Dermis microvascular lymphatic vessel endothelial cell (primary cell): ENCODE measurements around the gene PTPRG. TPM values are rescaled to one million over a fixed set of nuclear protein-coding genes. Genes with fewer than 3 reads are reported as not detected.
A peak's percentile ranks its signal among the peaks of the same experiment; 100 is the strongest.

ENCODE experiments used
- DNase-seq, 2 donors: peaks; one replicate each; pipeline versions ENCODE4 v3.0.0 to v3.0.0-alpha.2; 2010; ENCODE audit warnings: low read depth in 2 of 2
- total RNA-seq: library from RNA; depleted of rRNA; stranded (reverse); fragments of >200 nt; gene quantifications from 2 replicates; pipeline ENCODE4 v1.2.1, GENCODE V29; 2014

Gene PTPRG
- total RNA-seq, 1 donor from 2014 or later = 8.6 TPM

DNA sequence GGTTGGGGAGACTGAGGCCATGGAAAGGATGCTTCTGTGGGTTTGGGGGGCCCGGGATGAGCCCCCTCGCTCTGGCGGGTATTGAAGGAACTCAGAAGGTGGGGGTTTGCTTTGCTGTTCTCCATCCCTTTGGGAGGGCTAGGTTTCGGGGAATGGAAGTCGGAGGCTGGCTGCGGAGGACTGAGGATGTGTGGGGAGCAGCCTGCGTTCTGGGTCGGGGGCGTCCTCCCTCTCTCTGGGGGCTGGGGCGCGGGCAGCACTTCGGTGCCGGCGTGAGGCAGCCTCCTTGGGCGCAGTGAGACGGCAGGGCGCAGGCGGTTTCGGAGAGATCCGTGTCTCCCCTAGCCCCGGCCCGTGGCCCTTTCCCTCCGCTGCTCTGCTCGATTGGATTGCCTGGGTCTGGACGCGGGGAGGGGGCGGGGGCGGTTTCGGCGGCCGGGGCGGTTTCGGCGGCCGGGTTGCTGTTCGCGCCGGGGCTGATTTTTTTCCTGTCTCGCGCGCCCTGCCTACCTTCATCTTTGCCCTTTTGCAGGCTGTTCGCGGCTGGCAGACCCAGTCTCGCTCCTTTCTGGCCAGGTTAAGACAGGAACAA, 1.4 kb downstream of the PTPRG start:
- peak in 1 of 2 donors; percentile 40 for DNase-seq

DNA sequence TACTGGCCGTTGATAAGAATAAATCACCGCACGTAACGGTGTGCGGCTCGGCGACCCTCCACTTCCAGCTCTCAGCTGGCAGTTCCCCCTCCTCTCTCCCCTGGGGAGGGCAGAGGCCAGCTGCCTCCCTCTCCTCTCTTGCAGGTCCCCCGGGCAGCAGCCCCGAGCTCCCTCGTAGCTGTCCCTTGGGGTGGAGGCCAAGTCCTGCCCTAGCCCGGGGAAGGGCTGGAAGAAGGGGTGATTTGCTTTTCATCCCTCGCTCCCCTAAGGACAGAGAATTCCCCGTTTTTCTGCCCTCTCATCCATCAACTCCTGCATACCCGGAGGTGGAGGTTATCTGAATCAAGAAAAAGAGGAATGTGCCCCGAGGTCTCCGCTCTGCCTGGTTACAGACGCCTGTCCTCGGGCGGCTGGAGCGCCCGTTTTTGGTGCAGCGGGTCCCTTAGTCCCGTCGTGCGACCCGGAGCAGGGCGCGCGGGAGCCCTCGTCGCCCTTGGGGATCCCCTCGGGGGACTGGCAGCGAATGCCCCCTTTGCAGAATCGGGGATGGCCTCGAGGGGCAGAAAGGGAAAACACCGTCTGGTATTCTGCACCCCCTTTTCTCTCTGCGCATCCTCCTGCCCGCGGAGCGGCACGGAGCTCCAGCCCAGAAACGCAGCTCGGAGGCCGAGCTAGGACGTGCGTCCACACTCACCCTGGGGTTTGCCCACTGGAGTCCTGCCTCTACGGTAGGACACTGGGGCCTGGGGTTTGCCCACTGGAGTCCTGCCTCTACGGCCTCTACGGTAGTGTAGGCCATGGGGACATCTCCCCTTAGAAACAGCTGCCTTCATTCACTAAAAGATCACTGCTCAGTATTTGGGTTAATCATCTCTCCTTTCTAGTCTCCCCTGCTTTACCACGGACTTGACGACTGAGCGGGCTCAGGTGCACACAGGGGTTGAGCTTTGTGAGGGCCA, 2.2 kb downstream of the PTPRG start:
- peak in 1 of 2 donors; percentile 8 for DNase-seq

DNA sequence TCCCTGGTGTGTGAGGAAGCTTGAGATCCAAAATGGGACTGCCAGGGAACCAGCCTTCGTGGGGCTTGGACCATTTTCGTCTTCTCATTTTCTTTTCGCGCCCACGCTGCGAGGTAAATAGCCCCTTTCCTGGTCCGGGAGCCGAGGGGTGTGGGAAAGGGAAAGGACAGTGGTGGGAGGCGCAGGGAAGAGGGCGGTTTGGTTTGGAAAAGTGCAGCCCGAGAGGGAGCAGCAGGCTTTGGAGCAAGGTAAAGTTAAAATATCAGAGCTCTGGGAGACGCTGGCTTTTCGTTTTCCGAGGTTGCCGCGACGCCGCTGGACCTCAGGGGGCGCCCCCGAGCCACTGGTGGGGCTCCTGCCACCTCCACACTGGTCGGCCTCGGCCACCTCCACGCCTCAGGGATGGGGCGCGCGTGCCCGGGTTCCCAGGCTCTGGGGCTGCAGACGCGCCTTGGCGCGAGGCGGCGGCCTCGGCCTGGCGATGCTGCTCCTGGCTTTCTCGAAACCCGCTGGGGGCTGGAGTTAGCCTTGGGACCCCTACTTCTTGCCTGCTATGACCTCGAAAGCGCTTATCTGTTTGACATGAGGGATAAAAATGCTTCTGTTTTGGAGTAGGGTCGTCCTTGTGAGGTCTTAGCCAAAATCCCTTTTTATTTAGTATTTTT, 3.2 kb downstream of the PTPRG start:
- peak in 1 of 2 donors; percentile 76 for DNase-seq

DNA sequence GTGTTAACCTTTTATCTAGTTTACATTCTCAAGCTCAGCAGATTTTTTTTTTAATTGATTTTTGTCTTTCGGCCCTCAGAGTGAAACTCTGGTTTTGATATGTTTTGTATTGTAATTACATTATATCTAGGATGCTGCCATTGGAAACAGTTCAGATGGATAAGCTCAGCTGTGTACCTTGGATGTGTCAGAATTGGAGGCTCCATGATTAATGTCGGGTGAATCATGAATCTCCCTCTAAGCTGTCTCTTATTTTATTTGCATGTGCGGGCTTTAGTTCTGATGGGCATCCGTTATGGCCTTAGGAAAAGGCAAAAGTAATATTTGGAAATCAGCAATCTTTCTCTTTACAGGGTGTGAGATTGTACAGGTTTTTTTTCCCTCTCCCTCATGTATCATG, 4.2 kb downstream of the PTPRG start:
- no peak for DNase-seq

DNA sequence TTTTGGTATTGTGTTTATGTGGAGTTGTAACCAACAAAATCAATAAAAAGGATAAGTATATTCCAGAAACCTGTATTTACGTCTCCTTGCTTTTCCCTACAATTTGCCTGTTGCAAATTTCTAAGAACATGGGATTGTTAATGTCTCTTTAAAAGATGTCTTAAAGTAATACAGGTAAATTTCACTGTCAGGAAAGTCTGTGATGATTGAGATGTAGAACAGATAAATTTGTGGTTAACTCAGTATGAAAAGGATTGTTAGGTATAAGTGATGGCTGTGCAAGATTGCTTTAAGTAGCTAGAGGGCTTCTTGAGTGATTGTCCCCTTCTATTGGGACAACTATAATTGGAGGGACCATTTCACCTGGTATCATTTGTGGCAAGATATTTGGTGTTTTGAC, 6.8 kb downstream of the PTPRG start:
- DNase-seq = no peak

DNA sequence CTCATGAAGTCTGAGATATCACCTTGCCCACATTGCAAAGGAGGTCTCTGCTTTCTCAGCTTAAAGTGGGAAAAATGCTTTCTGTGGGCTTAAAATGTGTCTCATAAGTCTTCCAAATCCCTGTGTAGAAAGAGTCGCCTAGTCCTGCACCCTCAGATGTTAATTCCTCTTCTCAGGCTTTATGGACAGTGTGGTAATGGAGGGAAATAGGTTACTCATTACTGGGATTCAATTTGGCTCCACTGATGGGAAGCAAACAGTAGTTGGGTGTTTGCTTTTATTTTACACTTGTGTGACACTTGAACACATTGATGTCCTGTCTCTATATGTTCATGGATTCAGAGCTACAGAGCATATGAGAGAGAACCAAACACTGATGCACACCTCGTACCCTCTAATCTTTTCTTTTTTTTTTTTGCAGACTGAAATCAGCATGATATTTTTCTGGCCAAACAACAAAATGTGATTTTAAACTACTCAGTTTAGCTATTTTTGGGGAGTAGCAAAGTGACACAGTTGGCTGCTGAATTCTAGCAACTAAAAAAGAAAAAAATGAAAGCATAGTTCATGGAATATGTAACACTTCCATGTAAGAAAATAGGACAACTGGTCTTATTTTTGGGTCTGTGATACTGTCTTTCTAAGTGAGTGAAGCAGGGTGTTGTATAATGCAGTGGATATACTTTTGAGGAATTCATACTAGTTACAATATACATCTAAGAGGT, 8.6 kb downstream of the PTPRG start:
- DNase-seq = no peak

DNA sequence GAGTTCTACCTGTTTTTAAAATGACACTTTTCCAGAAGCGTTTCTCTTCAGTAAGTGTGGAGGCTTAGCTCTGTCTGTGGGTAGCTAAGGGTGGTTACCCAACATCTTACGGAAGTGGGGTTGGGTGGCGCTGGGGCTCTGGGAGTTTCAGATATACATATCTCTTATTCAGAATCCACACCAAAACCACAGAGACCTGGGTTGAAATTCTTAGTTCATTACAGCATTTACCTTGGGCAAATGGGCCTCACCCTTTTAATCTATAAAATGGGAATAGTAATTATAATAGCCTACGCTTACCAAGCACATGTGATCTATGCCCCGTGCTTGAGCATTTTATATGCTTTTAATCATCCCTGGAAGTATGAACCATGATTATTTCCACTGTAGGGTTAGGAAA, 9.4 kb downstream of the PTPRG start:
- DNase-seq = no peak

DNA sequence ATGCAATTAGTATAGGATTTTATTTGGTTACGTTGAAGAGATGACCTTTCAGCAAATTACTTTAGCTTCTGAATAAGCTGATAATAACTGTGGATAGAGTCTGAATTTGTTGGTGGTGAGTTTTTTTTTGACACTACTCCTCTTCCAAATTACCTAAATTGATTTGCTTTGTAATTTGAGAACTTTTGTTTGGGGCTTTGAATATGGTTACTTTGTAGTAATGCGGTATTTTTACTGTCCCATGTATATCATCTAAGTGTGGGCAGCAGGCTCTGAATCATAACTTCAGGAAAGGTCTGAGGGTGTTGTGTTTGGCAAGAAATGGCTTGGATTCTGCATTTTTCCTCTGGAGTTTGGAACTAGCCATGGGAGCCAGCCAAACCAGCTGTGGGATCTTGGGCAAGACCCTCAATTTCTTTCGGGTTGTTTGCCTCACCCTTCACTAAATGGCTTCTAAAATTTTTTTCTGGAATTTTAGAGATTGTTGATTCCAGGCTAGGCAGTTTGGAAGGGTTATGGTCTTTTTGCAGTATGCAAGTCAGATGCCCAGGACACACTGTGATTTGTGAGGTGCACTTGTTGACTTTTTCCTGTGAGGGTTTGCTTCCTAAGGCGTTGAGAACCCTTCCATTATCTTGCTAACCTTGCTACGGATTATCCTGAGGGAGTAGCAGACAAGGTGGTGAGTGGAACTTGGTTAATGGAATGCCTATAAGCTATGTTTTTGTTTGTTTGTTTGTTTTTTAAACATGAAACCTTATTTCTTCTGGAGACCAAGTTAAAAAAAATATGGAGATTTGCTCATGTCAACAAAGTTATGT, 10.4 kb downstream of the PTPRG start:
- DNase-seq = peak in 1 of 2 donors; percentile 60

DNA sequence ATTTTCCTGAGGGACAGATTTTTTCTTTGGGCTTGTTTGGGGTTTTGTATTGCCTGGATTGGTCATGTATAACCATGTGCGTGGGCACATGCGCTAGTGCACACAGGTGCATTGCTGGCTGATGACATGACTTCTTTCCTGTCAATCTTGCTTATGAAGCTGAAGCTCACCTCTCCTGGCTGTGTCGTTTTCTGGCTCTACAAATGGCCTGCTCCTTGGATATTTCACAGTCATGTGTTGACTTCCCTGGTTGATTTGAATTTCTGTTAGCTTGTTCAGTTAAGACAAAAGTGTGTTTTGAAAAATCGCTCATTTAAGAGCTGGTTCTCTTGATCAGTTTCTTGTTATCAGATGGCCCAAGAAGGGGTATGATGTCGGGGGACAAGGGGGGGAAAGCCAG, 11.5 kb downstream of the PTPRG start:
- DNase-seq = no peak

DNA sequence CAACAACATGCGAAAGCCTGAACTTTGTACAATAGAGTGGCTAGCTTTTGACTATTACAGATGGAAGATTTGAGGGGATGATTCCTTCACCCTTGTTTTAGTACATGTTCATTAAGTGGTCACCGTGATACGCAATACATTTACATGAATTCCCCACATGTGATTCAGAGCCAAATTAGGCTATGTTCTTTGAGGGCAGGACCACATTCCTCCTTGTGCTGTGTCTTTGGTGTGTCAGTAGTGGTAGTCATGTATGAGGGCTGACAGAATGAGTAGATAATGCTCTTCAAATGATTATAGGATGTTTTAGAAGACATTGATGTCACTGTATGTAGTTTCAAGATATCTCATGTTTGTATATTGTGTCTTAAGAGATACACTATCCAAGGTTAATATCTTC, 12.1 kb downstream of the PTPRG start:
- DNase-seq = no peak

DNA sequence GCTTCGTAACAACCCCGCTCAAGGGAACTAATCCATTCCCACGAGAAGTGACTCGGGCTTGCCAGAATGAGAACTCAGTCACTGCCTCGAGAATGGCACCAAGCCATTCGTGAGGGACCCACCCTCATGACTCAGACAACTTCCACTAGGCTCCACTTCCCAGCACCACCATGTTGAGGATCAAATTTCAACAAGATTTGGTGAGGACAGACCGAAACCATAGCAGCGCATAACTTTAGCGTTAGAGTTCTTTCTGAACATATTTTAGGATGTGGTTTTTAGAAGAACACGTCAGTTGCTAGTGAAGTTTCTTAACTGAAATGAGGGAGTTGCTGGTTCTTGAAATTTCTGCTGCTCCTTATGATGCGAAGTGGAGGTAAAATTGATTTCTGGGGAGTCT, 13.5 kb downstream of the PTPRG start:
- peak in 1 of 2 donors; percentile 12 for DNase-seq

DNA sequence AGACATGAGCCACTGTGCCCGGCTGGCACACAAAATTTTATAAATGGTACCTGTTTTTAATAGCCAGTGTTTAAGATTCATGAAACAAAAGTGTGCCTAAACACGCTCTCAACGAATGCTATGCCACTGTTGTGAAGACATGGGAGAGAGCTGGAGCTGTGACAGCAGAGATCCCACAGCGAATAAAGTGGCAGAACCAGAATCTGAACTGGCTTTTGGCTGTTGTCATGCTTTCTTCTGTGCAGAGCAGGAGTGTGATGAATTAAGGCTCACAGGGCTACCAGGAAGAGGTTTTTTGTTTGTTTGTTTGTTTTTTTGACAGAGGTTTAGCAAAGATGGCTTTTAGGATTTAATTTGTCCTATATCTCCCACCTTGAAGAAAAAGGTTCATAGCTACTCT, 14.5 kb downstream of the PTPRG start:
- DNase-seq = no peak

DNA sequence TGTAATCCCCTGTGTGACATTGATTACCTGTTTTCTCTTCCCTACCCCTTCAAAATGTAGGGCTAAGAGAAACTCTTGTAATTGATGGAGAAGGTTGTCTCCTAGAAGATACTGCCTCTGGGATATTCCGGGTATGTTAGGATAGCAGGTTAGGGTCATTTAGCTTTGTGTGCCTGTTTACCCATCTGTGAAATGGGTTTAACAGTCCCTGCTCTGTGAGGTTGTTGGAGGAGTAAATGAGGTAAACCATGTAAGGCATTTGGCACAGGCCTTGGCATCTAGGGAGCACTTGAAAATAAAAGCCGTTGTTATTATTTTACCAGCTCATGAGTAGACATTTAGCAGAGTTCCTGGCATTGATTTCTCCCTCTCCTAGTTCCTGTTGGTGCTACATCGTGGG, 16.4 kb downstream of the PTPRG start:
- DNase-seq = no peak

DNA sequence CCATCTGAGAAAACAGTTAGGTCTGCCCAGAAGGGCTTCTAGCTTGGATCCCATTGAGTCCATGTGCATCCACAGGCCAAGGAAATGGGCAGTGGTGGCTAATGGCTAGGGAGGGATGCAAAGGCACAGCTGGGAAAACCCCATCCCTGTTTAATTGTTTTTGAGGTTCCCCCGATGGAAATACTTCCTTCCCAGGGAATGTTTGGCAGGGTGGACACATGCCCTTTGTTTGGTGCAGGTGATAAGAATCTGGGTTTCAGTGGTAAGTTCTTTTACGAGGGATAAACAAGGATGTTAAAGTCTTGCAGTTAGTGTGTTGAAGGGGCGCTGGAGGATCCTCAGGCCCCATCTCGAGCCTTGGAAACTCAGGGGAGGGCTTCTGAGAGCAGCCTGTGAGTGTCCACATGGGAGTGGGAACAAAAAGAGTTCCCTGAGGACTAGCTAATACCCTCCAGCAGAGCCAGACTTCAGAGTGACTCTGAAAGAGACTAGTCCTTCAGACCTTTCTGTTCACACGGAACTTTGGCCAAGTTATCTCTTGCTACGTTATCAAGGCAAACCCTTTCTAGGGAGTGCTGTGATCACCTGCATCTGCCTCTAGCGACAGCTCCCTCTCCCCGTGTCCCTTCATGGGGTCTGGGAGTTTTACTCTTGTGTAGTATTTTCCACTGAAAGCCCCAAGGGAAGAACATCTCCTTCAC, 17.4 kb downstream of the PTPRG start:
- DNase-seq = peak in 1 of 2 donors; percentile 21

DNA sequence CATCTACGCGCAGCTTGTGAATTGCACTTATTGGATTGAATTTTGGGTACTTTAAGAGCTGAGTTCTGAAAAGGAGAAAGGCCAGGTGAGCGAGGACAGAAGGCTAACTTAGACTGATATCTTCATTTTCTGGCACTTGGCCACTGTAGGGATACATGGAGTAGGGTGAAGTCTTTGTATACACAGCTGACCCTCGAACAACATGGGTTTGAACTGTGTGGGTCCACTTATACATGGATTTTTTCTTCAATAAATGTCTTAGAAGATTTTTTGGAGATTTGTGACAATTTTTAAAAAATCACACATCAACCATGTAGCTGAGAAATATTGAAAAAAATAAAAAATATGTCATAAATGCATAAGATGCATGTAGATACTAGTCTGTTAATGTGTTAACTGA, 18.3 kb downstream of the PTPRG start:
- no peak for DNase-seq

DNA sequence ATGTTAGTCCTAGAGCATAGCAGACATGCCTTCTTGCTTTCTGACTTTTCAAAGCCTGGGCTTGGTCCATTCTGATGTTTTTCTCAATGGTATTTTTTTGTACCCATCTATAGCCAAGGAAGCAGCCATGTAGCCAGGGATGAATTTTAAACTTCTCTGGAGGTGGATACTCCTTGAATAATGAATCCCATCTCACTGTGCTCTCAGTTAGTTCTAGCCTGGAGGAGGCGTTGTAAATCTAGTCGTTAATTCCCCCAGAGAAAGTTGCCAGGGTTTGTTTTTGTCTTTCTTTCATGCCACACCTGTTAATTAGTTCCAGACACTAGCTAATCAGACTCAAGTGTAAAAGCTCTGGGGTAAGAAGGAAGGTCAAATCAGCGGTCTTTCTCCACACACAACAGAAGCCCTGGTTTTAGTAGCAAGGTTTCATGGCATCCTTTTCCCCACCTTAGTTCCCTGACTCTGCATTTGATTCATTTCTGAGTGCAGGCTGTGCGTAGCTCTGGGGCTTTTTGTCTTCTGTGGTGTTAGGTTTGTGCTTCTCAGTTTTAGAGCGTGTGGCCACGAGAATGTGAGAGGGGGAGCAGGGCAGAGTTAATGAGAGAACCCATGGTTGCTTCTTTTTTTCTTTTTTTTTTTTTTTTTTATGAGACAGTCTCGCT, 19.7 kb downstream of the PTPRG start:
- DNase-seq = no peak

DNA sequence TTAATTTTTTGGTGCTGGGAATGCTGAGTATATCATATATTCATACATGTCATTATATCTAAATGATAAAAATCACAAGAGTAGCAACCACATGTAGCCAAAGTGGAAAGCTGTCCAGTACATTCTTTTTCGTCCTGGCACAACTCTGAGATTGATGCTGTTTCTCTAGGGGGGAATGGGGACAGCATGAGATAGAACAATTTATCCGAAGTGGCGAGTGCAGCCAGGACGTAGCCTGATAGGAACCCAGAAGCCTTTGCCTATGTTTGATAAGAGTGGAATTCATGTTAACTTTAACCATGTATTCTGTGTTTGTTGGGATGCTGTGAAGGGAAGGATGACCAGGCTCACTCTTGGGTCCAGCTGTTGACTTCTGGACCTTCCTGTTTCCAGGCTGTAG, 20.9 kb downstream of the PTPRG start:
- no peak for DNase-seq

DNA sequence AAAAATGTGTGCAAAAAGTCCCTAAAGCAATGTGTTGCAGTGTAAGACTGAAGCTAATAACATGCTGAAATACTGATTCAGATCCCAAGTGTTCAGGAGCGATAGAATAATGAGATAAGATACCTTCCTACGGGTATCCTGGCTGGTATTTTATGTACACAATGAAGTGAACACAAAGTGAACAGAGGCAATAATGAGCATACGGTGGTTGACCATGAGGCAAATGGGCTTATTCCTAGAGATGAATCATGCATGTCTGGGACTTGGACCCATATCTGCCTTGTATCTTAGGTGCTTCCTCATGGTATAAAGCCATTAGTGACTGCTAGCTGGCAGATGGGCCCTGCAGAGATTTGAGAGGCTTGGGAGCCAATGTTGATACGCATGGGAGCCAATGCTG, 21.5 kb downstream of the PTPRG start:
- no peak for DNase-seq
